ENCODE measurements around the gene EMP1. TPM values are rescaled to one million over a fixed set of nuclear protein-coding genes. Genes with fewer than 3 reads are reported as not detected.

The EMP1 gene
- total RNA-seq, 1 experiment from 2014 or later = 0.63 TPM

GRCh38 chr12:13256692-13257045, 60.1 kb downstream of the EMP1 start:
- Histone ChIP-seq H3K27ac (ENCODE audit: insufficient read length, low read depth, low read length) (peak overlapping the region; percentile 44), H3K9me3 (ENCODE audit: control insufficient read depth, low read depth, low read length) (no peaks in the 10 kb centered on the region), H3K4me2 (ENCODE audit: insufficient read depth, insufficient read length, low read length) (no peak overlapping the region), H3T11ph (ENCODE audit: low read length) (no peak overlapping the region), H4K91ac (ENCODE audit: insufficient read length, low read depth, low read length) (peak overlapping the region; percentile 53), H4K20me1 (ENCODE audit: control insufficient read depth, insufficient read depth, insufficient read length) (no peaks in the 10 kb centered on the region), H2AFZ (ENCODE audit: low read length) (no peak overlapping the region), H4K8ac (replicated peaks; ENCODE audit: insufficient read length, low read depth, low read length) (peak overlapping the region; percentile 63), H3K79me2 (ENCODE audit: insufficient read depth, low read length) (no peaks in the 10 kb centered on the region), H3K14ac (ENCODE audit: insufficient read depth, low read length) (peak overlapping the region; percentile 69), H3K4me1 (ENCODE audit: insufficient read depth, low read length) (peaks cover 10% of the 10 kb centered on the region; the same call in 1 of the 2 replicates), H3K56ac (ENCODE audit: insufficient read length, low read depth, low read length) (no peak overlapping the region), H3K18ac (ENCODE audit: insufficient read length, low read depth, low read length) (peak overlapping the region; percentile 78), H2BK120ac (ENCODE audit: low read depth, low read length, poor library complexity, severe bottlenecking) (no peak overlapping the region), H4K5ac (ENCODE audit: insufficient read length, low read depth, low read length) (peak overlapping the region; percentile 37), H3K23ac (ENCODE audit: insufficient read length, low read depth, low read length) (no peak overlapping the region), H3K23me2 (ENCODE audit: insufficient read length, low read depth, low read length, poor library complexity, severe bottlenecking) (peaks cover 4% of the 10 kb centered on the region), H2BK20ac (ENCODE audit: low read depth, low read length, poor library complexity, severe bottlenecking) (peak overlapping the region; percentile 86), H3K79me1 (ENCODE audit: insufficient read depth, low read depth, low read length, poor library complexity, severe bottlenecking) (no peaks in the 10 kb centered on the region), H2BK15ac (ENCODE audit: low read depth, low read length) (no peak overlapping the region), H3K27me3 (ENCODE audit: insufficient read depth, low read length) (no peaks in the 10 kb centered on the region), H2BK5ac (ENCODE audit: insufficient read length, low read length) (no peak overlapping the region), H3K4ac (ENCODE audit: low read depth, low read length) (peak overlapping the region; percentile 69; the same call in 1 of the 2 replicates), H3K9ac (ENCODE audit: extremely low read depth, insufficient read length, low read length) (no peak overlapping the region), H2BK12ac (ENCODE audit: insufficient read length, low read depth, low read length) (peak overlapping the region; percentile 47), H2AK5ac (ENCODE audit: insufficient read length, low read length) (no peak overlapping the region)
- H3K4me1 Mint-ChIP-seq = peaks cover 24 to 32% of the 10 kb centered on the region in 2 experiments
- H3K27ac Mint-ChIP-seq = peak overlapping the region in 1 of 3 experiments; percentile 98; a peak in 3 of 7 replicates
- H3K36me3 Mint-ChIP-seq (ENCODE audit: insufficient read depth in 1 of 3, low read depth in 3 of 3) = no peaks in the 10 kb centered on the region
- TF ChIP-seq CTCF (conservative IDR thresholded peaks at IDR 0.05) = no peak
- H3K4me3 Mint-ChIP-seq = no peak overlapping the region
- no peak for DNase-seq
- H3K9me3 Mint-ChIP-seq = no peaks in the 10 kb centered on the region
- no CpG with 5 or more reads among the region's 4 CpGs for WGBS (ENCODE audit: extremely low coverage, insufficient read length, low lambda C conversion rate)
- H3K27me3 Mint-ChIP-seq (ENCODE audit: low read depth) = no peaks in the 10 kb centered on the region; the same call in 1 of the 2 replicates

All from H9 (cell line).